HG03558 (cell line): Measurements from ENCODE around the gene GPR39.
"Not testable (repeated sequence)": the region's sequence is repeated elsewhere in the genome, so short reads cannot be mapped to it uniquely, and the experiment has no call there.

Source experiments
- ATAC-seq: cut with Tn5 transposase; IDR thresholded peaks from one replicate; pipeline ENCODE4 v1.9.1; 2021; ENCODE audit warnings: moderate number of reproducible peaks; ENCODE audit not compliant: unreplicated experiment; ENCODE audit errors: extremely low read depth

The GPR39 gene

DNA sequence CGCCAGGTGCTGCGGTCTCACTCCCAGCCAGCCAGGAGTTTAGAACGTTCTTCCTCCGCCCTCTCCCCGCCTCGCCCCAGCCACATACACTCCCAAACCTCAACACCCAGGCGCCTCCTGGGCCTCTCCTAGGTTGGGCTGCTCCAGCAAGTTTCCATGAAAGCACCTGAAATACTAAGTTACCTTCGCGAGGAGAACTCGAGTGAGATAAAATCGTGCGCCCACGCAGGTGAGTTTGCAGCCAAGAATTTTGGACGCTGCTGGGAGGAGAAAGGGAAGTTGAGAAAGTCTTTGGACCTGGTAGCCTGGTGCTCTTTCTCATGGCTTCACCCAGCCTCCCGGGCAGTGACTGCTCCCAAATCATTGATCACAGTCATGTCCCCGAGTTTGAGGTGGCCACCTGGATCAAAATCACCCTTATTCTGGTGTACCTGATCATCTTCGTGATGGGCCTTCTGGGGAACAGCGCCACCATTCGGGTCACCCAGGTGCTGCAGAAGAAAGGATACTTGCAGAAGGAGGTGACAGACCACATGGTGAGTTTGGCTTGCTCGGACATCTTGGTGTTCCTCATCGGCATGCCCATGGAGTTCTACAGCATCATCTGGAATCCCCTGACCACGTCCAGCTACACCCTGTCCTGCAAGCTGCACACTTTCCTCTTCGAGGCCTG lies at the start of gene GPR39:
Gene GPR39, plus strand, starts transcription at position 83 of the 673 bp plus-strand sequence.
- ATAC-seq: no peak

DNA sequence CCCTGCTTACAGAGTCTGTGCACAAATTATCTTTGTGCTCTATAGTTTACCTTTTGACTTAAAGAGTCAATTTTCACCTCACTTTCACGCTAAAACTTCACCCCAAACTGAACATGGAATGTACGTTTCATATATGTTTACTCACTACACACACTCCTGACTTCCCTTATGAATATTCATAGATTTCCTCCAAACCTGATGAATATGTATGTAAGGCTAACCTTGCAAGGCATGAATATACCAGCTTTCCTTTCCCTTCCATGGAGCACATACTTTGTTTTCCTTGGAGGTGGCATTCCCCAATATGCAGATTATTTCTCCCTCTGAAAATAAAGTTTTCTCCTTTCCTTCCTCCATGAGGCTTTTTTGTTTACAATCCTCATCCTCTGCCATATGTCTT lies 48.4 kb upstream of the GPR39 start:
- no peak for ATAC-seq

DNA sequence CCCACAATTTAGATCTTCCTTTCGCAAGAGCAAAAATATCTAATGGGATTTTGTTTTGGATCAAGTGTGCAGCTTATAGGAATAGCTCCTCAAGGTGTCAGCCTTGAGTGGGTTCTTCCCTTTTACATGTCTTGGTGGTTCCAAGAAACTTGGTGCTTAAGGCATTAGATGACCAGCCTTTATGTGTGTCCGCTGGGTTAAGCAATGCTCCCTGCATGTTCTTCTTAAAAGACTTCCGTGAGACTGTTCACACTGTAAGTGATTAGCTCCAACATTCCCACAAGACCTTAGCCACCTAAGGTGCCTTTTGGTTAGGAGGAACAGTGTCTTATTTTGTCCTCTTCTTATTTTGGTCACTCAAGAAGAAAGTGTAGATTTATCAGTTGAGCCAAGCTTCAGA lies 44.3 kb upstream of the GPR39 start:
- no peak for ATAC-seq

DNA sequence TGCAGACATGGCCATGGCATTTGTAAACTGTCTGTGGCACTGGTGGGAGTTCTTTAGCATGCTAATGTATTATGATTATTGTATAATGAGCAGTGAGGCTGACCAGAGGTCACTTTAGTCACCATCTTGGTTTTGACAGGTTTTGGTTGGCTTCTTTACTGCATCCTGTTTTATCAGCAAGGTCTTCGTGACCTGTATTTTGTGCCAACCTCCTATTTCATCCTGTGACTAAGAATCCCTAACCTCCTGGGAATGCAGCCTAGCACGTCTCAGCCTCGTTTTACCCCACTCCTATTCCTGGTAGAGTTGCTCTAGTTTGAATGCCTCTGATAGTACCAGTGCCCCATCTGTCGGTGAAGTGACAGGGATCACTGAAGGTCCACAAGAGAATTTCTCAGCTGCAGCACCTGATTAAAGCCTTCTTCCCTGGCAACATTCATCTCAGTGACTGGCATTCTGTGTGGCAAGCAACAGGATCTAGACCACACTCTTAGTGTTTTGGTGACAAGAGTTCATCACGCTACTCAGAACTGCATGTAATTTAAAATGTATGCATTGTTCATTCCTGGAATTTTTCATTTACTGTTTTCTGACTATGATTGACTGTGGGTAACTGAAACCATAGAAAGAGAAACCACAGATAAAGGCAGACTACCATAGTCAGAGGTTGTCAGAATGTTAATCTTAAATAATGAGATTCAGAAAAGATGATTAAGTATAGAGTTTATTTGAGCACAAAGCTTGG lies 43.0 kb upstream of the GPR39 start:
- no peak for ATAC-seq

DNA sequence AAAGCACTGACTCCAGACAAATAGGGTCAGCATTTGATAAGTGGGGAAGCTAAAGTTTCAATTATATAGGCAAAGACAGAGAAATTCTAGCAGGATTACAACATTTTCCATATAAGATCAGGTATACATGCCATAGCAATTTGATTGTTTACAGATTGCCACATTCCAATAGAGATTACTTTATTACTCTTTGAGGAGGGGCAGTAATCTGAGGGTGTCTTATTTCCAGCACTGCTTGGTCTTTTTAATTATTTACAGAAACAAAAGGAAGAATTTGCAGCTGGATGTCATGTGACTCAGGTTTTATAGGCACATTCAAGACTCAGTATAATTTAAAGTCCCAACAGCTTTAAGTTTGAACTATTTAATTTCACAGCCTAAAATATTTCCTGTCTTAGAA lies 42.5 kb upstream of the GPR39 start:
- no peak for ATAC-seq

DNA sequence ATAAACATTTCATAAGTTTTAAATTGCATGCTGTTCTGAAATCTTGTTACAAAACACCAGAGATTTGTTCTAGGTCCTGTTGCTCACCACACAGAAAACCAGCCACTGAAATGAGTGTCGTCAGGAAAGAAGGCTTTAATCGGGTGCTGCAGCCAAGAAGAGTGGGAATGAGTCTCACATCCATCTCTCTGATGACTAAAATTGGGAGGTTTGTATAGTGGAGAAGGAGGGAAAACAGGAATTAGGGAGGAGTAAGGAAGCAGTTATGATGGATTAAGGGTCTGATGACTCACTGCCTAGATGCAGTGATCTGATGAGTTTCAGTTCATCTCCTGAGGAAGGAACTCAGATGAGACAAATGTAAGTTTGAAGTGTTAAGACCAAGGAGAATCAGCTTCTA lies 42.1 kb upstream of the GPR39 start:
- no peak for ATAC-seq

DNA sequence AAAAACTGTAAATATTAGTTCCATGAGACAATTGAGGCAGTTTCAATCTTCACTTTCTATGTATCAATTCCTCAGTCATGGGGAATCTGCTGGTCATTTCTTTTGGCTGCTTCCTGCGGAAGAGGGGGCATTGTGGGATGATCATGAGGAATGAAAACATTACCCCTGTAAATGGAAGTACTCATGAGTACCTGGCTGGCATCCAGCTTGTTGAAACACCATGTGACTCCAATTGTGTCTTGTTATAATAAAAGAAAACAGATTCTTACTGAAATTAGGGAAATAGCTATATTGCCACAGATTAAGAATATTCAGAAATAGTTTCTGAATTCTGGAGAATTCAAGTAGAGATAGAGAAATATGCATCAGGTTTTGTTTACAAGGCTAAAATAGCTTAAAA lies 41.6 kb upstream of the GPR39 start:
- no peak for ATAC-seq

DNA sequence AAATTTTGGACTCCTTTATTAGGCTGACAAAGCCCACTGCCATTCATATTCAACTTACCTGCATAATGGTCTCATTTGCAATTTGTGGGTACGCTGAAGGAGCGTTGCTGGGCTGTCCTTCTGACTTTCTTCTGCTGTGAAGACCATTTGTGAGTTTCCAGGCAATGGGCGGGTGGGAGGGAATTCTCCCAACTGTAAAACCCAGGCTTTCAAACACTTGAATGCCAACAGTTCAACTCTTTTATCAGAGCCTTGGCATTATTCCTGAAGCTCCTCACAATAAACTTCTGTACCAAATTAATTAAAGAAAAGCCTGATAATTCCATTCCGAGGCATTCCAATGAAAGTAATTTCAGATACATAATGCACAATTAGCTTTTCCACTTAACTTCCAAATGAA lies 35.2 kb upstream of the GPR39 start:
- ATAC-seq: no peak

DNA sequence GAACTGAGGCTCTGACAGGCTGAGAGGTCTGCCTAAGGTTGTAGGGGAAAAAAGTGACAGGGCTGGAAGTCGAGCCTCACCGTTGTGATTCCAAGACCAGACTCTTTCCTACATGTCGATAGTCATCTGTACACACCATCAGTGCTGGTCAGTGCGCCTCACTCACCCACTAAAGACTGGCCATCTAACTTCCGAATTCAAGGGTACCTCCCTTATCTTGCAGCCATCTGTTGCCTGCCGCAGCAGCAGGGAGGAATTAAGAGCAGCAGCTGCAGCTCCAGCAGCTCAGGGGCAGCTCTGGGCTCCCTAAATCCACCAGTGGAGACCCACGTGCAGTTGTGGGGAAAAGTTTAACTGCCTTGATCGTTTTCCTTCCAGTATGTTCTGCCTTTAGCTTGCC lies 32.6 kb upstream of the GPR39 start:
- ATAC-seq: no peak

DNA sequence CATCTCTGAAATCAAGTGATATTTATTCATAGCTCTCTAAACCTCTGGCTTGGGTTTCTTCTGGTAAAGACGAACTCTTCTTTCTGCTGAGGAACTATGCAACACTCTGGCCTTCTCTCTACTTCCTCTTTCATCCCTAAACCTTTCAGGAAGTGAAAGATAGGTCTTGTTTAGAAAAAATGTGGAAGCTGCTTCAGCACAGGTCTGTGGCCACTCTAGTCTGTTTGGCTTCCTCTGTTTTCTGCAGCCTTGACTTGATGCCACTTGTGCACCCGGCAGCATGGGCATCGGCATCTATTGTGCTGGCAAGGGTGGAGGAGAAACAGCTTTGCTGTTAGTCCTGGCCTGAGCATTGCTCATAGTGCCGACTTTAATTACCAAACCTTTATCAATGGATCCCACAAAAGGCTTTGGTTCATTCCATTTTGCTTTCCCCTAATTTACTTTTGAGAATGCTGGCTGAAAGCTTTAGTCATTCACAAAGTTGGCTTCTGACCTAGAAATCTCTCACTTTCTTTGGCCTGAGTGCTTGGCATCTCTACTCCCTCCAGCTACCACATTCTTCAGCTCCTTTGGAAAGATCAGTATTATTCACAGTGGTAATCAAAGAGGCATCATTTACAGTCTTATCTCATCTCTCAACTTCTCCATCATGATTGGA lies 32.0 kb upstream of the GPR39 start:
- ATAC-seq: no peak

DNA sequence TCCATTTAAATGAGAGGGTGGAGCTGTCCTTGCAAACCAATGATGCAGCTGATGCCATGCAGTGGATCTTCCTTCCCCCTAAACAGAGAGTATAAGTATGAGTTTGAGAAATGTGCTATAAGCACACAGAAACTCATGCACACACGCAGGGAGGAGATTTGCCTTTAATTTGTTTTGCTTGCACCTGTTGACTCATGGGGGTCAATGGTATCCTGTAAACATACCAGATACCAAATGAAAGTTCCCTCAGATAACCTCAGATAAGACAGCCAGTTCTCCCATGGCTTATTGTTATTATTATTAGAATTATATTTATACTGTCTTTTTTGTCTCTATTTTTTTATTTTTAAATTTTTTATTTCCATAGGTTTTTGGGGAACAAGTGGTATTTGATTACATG lies 29.5 kb upstream of the GPR39 start:
- ATAC-seq: no peak

DNA sequence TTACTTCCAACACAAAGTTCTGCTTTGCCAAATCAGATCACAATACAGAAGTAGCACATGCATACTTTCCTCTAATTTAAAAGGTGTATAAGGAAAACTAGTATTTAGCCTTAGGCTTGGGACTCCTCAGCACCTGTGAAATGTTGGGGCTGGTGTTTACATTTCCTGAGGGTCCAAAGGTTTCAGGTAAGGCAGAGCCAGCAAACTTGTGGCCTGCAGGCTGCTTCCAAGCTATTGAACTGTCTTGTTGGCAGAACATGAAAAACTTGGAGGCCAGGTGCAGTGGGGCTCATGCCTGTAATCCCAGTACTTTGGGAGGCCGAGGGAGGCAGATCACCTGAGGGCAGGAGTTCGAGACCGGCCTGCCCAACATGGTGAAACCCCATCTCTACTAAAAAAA lies 26.5 kb upstream of the GPR39 start:
- no peak for ATAC-seq

DNA sequence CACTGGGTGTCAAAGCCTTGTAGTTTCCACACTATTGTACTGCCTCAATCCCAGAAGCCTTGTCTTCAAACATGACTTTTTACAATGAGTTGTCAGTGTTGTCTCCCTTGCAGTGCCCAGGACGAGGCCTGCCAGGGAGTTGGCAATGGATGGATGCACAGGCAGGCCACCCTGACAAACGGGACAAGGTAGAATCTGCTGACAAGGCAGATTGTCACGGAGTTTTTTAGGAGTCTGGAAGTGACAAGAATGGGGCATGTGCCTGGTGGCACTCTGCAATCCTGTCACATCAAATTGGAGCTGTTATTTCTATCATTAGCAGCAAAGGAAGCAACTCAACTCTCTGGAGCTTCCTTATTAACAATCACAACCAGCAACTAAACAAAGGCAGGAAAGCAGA lies 25.2 kb upstream of the GPR39 start:
- no peak for ATAC-seq

DNA sequence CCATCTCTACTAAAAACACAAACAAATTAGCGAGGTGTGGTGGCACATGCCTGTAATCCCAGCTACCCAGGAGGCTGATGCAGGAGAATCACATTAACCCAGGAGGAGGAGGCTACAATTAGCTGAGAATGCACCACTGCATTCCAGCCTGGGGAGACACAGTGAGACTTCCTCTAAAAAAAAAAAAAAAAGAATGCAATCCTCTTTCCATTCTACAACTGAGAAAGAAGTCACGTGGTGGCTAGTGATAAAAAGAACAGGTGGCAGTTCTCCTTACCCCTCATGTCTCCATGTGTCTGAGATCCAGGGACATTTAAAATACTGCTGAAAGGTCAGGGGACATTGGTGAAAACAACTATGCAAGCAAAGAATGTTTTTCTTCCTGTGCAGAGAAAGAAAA lies 24.4 kb upstream of the GPR39 start:
- no peak for ATAC-seq

DNA sequence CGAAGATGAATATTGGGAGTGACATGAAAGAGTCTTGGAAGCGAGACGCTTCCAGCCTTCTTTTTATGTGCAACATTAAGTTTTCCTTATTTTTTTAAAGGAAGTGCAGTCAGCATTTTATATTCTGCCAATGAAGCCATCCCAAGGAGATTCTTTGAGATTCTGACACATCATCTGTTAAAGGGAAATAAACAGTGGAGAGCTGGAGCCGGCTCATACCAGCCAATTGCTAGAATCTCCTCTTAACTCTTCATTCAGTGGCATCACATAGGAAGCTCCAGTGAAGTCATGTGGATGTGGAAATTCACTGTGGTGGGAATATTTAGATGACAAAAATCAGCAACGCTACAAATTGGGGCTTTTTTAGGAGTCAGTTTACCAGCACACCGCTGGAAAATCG lies 23.7 kb upstream of the GPR39 start:
- no peak for ATAC-seq

DNA sequence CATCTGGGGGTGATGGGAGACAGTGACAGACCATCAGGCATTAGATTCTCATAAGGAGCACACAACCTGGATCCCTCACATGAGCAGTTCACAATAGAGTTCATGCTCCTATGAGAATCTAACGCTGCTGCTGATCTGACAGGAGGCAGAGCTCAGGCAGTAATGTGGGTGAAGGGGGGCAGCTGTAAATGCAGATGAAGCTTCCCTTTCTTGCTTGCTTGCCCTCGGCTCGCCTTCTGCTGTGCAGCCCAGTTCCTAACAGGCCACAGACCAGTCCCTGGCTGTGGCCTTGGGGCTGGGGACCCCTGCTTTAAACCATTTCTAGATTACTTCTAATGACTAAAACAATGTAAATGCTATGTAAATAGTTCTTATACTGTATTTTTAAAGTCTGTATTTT lies 19.6 kb upstream of the GPR39 start:
- not testable (repeated sequence) for ATAC-seq

DNA sequence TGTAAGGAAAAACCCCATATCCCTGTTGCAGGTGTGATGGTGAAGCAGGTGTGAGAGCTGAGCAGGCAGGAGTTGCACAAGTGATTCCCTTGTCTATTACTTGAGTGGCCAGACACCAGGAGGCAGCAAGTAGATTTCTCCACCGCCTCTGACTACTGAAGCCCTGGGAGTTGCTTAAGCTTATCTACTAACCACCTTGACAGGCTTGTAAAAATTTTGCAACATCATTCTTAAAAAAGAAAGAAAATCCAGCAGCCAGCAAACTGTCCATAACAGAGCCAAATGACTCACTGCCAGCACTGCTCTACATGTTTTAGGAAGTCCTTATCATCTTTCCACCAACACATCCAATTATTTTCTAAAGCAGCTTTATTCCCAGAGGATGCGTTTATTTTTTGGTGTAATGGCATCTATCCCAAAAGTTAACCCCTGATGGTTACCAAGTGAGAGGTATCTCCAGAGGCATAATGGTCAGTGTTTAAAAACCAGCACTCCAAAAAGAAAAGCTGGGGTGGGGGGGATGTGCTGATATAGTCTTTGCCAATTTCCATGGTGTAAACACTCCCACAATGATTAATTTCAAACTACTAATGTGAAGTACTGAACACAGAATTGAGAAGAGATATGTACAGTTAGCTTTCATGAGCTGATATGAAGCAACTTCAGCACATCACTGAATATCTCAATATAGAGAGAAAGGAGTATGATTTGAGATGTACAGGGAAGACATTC lies 16.3 kb upstream of the GPR39 start:
- ATAC-seq: no peak

DNA sequence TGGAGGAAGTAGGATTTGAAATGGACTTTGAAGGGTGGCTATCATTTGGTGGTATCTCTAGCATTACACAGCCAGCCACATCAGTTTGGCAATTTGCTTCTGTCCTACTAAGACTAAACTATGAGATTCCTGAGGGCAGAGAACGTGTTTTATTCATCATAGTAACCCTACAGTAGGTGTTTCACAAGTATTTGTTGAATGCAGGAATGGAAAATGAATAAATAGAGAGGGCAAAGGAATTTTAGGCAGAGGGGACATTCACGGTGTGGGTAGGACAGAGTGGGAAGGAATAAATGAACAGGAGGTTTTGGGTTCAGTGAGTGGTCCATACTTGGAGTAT lies 15.7 kb upstream of the GPR39 start:
- ATAC-seq: no peak

DNA sequence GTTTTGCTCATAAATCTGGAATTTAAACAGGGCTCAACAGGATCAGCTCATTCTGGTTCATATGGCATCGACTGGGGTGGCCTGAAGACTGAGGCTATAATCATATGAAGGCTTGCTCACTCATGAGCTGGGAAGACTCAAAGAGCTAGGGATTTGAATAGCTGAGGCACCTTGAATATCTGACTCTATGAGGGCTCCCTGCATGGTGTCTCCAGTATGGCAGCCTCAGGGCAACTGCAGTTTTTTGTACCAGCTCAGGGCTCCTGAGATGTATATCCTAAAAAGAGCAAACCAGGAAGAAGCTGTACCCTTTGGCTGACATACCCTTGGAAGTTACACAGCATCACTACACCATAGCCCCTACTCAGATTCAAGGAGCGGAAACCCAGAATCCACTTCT lies 15.3 kb upstream of the GPR39 start:
- no peak for ATAC-seq

DNA sequence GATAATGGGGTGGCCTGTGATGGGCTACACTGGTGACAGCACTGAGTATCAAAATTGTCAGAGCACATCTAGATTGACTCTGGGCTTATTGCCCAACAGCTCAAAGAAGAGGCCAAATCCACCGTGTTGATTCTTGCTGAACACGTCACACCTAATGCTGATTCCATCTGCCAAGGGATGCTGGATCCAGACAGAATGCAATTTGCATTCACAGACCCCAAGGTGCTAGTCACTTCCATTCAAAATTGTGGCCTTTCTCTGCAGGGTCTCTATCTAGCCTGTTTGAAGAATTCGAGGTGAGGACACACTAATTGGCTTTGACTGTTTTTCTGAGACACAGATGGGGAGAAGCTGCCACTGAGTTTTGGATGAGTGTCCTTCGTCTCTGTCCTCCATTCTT lies 13.5 kb upstream of the GPR39 start:
- ATAC-seq: no peak

DNA sequence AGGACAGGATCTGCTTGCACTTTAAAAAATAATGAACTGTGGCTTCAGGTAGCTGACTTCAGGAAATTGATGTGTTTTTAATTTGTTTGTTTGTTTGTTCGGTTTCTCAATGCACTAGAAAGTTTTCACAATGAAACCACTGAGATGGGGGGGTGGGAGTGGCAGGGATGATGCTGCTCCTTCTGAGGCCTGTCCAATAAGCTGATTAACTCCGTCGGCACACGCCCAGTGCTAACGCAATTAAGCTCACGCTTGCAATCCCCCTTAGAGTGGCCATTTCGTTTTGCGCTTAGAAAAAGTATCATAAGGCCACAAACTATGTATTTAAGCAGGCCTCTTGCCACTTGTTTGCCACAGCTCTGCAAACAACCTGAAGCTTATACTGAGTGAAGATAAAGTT lies 12.5 kb upstream of the GPR39 start:
- ATAC-seq: no peak
